NCI-H345 treated with DMSO at 0.1 percent for 48 hours (cell line): ENCODE data around the gene LTBP4.
"Not testable (repeated sequence)": the region's sequence is repeated elsewhere in the genome, so short reads cannot be mapped to it uniquely, and the experiment has no call there.

Source experiments
- DNase-seq: peaks from one replicate; lab custom pipeline; 2025; ENCODE audit not compliant: unreplicated experiment; lab: John Stamatoyannopoulos, UW

LTBP4 gene

GRCh38 chr19:40627486-40628279 is 26.5 kb downstream of the LTBP4 start:
- DNase-seq = no peak

- DNase-seq = no peak
Observed at GRCh38 chr19:40629346-40629745, 28.2 kb downstream of the LTBP4 start.

- DNase-seq = no peak
Observed at GRCh38 chr19:40630571-40631160, 29.5 kb downstream of the LTBP4 start.

DNA sequence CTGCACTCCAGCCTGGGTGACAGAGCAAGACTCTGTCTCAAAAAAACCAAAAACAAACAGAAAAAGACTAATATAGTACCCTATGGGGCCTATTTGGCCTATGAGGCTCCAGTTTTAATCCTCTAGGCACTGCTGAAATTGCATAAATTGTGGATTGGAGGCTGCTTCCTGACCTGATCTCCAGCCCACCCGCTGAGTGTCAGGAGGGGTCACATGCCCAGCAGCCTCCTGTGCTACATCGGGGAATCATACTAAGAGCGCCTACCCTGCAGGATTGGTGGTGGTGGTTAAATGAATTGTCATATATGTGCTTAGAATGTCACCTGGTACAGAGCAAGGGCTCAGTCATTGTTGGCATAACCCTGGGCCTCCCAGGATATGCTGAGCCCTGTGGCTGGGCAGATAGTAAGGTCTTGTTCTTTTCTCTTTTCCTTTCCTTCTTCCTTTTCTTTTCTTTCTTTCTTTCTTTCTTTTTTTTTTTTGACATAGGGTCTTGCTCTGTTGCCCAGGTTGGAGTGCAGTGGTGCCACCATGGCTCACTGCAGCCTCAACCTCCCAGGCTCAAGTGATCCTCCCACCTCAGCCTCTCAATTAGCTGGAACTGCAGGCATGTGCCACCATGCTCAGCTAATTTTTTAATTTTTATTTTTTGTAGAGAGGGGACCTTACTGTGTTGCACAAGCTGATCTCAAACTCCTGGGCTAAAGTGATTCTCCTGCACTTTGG is 31.3 kb downstream of the LTBP4 start:
- DNase-seq = no peak

DNA sequence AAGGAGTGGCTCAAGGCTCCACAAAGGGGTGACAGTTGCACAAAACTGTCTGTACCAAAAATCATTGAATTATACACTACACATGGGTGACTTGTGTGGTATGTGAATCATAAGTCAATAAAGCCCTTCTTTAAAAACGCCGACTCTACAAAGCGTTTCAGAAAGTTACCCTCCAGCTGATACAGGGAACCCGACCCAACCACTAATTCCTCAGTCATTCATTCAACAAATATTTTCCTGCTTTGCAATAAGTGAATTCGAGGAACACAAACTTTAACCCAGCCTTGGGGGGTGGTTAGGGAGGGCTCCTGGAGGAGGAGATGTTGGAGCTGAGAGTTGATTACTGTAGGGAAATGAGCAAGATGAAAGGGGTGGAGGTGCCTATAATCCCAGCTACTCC is 32.0 kb downstream of the LTBP4 start:
- no peak for DNase-seq

GRCh38 chr19:40638327-40638726 is 37.2 kb downstream of the LTBP4 start:
- no peak for DNase-seq

DNA sequence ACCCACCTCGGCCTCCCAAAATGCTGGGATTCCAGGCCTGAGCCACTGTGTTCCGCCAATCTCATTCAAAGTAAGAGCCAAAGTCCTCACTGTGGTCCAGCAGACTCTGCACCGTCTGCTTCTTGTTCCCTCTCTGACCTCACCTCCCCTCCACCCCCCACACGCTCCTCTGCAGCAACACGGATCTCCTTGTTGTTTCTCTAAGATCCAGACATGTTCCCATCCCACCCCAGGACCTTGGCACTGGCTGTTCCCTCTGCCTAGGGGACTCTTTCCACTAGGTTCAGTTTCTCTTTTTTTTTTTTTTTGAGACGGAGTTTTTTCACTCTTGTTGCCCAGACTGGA is 38.4 kb downstream of the LTBP4 start:
- DNase-seq = no peak

DNA sequence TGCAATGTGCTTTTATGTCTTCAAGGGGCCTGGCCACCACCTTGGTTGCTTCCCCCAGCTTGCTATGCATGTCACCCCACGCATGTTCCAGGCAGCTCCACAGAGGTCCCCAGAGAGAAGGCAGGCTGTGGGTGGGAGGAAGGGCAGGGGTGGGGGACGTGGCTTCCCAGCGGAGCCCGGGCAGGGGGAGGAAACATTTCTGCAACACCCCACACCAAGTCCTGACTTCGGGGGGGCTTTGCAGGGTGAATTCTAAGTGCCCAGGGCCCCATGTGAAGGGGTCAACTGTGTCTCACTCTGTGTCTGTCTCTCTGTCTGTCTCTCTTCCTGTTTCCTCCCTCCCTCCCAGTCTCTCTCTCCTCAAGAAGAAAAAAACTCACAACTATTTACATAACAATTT is 39.6 kb downstream of the LTBP4 start:
- no peak for DNase-seq

DNA sequence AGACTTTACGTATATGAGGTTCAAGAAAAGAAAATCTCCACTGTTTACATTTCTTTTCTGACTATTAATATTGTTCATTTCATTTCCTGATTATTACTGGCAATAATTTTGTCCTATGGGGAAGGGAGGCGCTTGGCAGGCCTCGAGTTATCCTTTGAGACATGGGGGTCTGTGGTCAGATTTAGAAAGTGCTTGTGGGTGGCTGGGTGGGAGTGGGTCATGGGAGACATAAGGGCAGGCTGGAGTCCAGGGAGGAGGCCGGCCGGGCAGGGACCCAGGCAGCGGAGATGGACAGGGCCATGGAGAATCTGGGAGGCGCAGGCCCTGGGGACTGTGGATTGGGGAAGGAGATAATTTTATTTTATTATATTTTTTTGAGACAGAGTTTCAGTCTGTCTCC is 40.1 kb downstream of the LTBP4 start:
- no peak for DNase-seq

GRCh38 chr19:40642051-40642706 is 41.0 kb downstream of the LTBP4 start:
- no peak for DNase-seq

GRCh38 chr19:40642757-40643305 is 41.7 kb downstream of the LTBP4 start:
- no peak for DNase-seq

DNA sequence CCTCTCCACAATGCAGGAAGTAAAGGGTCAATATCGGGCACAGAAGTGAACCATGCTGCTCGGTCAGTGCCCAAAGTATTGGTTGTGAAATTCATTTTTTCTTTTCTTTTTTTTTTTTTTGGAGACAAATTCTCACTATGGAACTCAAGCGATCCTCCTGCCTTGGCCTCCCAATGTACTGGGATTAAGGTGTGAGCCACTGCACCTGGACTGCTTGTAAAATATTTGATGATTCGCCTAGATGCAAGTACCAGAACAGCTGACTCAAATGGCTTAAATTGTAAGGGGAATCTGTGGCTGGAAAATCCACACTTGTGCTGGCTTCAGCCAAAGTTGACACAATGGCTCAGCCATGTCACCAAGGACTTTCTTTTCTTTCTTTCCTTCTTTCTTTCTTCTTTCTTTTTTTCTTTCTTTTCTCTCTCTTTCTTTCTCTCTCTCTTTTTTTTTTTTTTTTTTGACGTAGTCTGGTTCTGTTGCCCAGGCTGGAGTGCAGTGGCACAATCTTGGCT is 45.6 kb downstream of the LTBP4 start:
- no peak for DNase-seq

GRCh38 chr19:40649903-40650675 is 48.9 kb downstream of the LTBP4 start:
- DNase-seq = not testable (repeated sequence)

DNA sequence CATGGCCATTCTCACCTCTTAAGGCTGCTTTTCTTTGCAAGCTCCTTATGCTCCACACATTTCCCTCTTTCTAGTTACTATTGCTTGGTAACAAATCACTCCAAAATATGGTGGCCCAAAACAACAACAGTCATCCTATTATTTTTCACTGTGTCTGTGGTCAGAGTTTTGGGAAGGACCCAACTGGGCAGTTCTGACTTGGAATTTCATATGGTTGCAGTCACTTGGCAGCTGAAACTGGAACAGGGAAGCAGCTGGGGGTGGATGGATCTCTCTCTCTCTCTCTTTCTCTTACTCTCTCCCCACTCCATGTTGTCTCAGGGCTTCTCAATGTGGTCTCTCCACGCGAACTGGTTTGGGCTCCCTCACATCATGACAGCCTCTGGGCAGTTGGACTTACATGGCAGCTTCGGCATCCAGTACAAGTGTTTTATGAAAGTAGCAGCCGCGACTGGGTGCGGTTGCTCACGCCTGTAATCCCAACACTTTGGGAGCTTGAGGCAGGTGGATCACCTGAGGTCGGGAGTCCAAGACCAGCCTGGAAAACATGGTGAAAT is 49.7 kb downstream of the LTBP4 start:
- no peak for DNase-seq

GRCh38 chr19:40652303-40652702 is 51.1 kb downstream of the LTBP4 start:
- DNase-seq = not testable (repeated sequence)

GRCh38 chr19:40655684-40656083 is 54.5 kb downstream of the LTBP4 start:
- DNase-seq = not testable (repeated sequence)

DNA sequence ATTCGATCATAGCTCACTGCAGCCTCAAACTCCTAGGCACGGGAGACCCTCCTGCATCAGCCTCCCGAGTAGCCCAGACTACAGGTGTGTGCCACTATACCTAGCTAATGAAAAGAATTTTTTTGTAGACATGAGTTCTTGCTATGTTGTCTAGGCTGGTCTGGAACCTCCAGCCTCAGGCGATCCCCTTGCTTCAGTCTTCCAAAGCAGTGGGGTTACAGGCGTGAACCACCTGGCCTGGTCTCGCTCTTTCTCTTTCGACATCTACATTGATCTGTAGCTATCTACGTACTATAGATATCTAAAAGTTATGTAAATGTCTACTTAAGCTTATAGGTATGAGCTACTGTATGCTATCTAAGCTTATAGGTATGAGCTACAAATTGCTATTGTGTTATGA is 56.9 kb downstream of the LTBP4 start:
- no peak for DNase-seq

DNA sequence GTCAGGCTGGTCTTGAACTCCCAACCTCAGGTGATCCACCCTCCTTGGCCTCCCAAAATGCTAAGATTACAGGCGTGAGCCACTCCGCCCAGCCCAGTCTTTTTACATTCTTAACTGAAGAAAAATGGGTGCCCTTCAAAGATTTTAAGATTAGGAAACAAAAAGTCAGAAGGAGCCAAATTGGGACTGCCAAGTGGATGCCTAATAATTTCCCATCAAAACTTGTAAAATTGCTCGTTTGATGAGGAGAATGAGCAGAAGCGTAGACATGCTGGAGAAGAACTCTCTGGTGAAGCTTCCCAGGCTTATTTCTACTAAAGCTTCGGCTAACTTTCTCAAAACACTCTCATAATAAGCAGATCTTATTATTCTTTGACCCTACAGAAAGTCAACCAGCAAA is 57.9 kb downstream of the LTBP4 start:
- DNase-seq = no peak

- no peak for DNase-seq
Observed at GRCh38 chr19:40659566-40659965, 58.4 kb downstream of the LTBP4 start.

DNA sequence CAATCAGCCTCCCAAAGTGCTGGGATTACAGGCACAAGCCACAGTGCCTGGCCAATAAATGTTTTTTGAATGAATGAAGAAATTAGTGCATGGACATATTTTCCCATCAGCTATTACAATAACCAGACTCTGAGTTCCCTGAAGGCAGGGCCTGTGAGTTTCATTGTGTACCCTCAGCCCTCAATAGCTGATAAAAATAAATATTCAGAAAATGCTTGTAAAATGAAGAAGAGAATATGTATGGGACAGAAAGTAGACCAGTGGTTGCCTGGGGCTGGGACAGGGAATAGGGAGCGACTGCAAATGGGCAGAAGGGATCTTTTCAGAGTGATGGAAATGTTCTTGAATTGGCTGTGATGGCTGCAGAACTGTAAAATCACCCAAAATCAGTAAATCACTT is 60.4 kb downstream of the LTBP4 start:
- no peak for DNase-seq
